ENCODE results near the gene CDK6.

- TF ChIP-seq CTCF (IDR thresholded peaks at IDR 0.05): no peak
- no peak for TF ChIP-seq POLR2A (IDR thresholded peaks at IDR 0.05)
Measured at GRCh38 chr7:92623544-92623943, 212.8 kb downstream of the CDK6 start.

All from thyroid gland (tissue), 4 donors.